HG03108 (cell line): ENCODE data around the gene FAM114A2.
A peak's percentile ranks its signal among the peaks of the same experiment; 100 is the strongest.
"Not testable (repeated sequence)": the region's sequence is repeated elsewhere in the genome, so short reads cannot be mapped to it uniquely, and the experiment has no call there.

ENCODE experiments used
- ATAC-seq: cut with Tn5 transposase; IDR thresholded peaks from one replicate; pipeline ENCODE4 v1.9.1; 2021; ENCODE audit warnings: moderate library complexity; ENCODE audit not compliant: unreplicated experiment

The FAM114A2 gene

GRCh38 chr5:154038707-154039457 is at the start of gene FAM114A2, which contains the start of gene MFAP3:
Gene FAM114A2, minus strand, starts transcription at chr5:154038910. Its CDS starts 3,957 bp downstream, at chr5:154034953.
Gene MFAP3, plus strand, starts transcription at chr5:154038967. Its CDS starts 10,756 bp downstream, at chr5:154049723.
- peak; percentile 96 for ATAC-seq

DNA sequence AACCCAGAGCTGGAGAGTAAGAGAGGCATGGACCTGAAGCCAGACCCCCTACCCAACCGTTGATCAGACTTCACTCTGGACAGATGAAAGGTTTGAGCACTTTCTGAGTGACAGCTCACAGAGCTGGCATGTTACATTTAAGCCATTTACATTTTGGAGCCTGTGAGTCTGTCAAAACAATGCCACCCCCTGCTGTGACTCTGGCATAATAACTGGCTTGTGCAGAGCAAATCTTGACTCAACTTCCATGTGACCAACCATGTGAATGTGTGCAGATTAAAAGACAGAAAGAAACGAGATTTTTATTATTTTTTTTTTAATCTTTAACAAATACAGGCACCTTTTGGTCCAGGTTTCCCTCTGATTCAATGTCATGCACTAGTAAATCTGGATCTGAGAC is 48.5 kb upstream of the FAM114A2 start:
- no peak for ATAC-seq

DNA sequence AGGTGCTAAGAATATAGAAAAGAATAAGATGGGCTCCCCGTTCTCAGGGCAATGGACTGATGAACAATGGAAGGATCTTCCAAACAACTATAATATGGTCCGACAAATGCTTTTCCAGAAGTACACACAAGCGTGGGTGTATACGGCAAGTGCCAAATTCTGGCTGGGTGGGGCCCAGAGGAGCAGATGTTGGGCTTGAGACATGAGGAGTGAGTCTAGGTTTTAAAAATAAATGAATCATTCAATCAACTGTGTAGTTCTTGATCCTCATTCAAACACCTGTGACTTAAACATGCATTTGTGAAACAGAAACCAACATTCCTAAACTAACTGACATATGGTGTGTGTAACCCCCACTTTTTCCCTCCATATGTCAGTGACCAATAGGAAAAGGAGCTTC is 47.9 kb upstream of the FAM114A2 start:
- ATAC-seq, result no peak

DNA sequence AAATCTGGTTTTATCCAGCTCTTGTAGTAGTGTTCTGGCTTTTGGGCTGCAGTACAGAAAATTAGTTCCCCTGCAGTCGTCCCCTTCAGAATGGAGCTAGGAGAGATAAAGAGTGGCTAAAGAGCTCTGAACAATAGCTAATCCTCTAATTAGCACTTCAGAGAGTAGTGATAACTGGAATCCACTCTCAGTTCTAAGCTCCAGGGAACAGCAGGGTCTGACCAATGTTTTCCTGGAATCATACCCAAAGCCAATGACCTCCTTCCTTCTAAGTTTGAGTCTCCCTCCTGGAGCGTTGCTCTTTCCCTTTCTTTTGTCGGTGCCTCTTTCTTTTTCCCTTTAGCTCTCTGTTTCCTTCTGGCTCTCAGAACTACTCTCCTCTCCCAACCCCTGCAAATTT is 47.4 kb upstream of the FAM114A2 start:
- ATAC-seq, result no peak

GRCh38 chr5:154084062-154084639 is 45.4 kb upstream of the FAM114A2 start:
- ATAC-seq, result no peak

GRCh38 chr5:154081246-154081645 is 42.5 kb upstream of the FAM114A2 start:
- no peak for ATAC-seq

DNA sequence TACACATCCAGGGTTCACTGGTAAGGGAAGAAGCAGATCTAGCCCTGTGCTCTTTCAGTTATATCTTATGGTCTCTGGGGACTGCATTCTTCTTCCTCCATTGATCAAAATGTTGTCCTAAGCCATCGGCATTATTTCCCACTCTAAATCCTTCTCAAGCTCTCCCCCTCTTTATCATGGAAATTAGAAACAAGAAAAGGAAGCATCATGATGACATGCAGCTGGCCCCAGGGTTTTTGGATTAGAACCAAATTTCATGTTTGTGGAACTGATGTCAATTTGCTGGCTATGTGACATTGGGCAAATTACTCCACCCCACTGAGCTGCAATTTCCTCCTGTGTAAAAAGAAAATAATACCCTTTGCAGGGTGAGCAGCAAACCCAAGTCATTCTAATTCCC is 39.6 kb upstream of the FAM114A2 start:
- ATAC-seq, result no peak

DNA sequence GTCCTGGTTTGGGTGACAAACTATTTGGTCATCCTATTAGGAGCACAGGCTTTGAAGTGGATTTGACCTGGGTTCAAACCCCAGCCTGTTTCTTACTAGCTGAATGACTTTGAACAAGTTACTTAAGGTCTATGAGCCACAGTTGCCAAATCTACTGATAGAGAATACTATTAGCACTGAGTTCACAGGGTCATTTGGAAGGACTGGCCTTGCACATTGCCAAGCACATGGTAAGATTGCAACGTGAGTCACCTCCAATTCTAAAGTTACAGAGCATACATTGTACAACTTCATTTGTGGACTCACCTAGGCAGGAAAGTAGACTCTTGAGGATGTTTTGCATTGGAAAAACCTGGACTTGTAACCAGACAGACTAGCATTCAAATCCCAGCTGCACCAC is 39.0 kb upstream of the FAM114A2 start:
- no peak for ATAC-seq

DNA sequence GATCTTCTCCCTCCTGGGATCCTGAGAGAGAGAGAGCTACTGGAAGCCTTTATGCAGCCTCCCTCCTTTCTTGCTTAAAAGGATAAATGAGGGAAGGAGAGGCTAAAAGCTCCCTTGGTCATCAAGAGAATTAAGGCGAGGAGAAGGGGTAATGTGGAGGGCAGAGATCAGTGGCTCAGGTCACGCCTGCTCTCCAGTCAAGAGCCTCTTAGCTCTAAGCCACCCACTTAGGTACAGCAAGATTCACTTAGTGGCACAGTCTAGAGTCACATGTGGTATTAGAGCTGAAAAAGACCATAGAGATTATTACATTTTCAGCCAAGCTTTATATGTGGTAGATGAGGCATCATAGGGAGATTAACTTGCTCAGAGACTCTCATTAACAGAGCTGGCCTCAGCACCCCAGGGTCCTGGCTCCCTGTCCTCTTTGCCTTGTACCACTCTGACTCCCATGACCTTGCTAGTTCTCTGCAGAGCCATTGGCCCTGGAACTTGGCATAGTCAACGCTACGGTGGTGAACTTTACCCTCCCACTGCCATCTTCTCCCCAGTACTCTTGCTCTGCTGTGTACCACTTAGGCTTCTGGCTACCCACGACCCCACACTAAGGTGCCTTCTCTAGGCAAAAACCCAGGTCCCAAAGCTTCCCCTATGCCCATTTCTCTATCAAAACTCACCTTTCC is 37.7 kb upstream of the FAM114A2 start:
- no peak for ATAC-seq

DNA sequence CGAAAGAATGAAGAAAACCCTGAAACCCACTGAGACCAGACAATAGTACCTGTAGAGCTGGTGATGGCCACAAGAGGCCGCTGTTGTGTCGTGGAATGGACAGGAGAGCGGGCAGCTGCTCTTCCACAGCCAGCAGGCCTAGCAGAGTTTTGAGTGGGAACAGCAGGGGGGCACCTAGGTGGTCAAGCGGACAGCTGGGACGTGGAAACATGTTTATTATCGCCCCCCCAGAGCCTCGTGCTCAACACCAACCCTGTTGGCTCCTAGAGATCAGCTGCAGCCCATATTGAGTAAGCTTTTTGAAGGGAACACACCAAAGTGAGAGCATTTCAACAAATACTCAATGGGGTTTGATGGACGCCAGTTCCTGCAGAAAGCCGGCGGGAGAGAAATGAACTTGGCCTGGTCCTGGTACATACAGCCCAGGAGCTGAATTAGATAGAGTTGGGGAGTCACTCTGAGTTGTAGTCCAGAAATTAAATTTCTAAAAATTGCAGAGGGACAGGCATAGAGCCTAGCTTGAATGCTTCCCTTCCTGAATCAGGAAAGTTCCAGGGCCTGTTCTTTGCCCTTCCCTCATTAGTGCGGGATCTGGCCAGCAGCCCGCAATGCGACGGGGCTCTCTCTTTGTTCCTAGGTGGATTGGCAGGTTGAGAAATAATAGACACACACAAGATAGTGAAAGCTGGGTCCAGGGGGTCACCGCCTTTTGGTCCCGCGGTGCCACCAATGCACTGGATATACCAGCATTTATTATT is 33.9 kb upstream of the FAM114A2 start:
- ATAC-seq, result peak; percentile 96

- ATAC-seq, result peak; percentile 6
These were observed 33.2 kb upstream of the FAM114A2 start for GRCh38 chr5:154071799-154072413.

DNA sequence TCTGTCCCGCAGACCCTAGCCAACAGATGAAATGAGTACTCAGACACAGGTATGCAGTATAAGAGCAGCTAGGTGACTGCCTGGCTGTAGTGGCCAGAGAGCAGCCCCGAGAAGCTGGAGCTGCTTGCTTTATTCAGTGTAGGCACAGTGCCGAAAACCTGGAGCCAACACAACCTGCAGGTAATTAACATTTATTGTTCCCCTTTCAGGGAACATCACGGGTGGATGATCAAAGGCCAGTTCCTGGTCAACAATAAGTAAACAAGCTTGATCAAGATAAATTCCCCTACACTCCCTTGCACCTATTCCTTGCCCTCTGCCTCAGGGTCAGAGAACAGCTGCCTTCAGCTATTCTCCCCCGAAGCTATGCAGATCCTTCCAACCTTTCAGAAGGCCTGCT is 31.1 kb upstream of the FAM114A2 start:
- not testable (repeated sequence) for ATAC-seq

GRCh38 chr5:154065971-154066370 is 27.3 kb upstream of the FAM114A2 start:
- ATAC-seq, result no peak

DNA sequence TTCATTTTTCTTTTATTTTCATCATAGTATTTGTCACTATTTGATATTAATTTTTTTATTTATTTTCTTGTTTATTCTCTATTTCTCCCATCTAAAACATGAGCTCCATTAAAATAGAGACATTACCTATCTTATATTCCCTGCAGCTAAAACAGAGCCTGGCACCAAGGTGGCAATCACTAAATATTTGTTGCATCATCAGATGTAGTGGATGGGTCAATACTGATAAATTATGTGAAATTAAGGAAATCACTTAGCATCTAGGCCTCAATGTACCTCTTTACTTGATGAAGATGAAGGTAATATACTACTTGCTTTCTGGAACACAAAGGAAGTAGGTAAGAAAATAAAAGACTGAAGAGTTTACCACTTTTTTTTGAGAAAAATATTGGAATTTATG is 24.7 kb upstream of the FAM114A2 start:
- no peak for ATAC-seq

DNA sequence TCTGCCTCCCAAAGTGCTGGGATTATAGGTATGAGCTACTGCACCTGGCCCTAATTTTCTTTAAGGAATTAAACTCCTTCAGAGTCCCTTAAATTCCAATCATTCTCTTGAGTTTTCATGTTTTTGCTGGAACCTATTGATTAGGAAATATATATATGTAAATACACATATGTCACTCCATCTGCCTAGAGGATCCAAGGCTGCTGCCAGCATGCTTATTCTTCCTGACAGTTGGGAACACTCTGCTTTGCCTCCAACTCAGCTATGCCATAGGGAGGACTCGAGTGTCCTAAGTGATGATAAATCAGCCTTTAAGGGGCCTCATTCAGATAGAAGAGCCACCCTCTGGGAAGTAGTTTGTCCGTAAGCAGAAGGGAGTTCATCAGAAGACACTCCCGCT is 21.9 kb upstream of the FAM114A2 start:
- no peak for ATAC-seq

DNA sequence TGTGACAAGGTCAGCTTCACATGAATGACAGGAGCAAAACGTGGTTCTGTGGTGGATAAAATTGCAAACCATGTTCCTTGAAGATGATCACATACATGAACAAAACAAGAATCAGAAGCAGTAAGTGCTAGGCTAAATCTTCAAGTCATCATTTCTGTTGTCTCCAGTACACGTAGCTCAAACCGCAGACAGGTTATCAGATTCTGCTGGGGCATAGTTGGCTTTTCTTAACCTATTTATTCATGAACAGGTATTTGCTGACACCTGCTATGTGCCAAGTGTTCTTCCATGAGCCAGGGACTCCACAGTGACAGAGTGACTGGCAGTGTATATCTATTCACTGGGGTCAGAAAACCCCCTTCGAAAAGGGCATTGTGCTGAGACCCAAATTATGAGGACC is 20.9 kb upstream of the FAM114A2 start:
- no peak for ATAC-seq

- peak; percentile 57 for ATAC-seq
These were observed 20.3 kb upstream of the FAM114A2 start for GRCh38 chr5:154059039-154059430.

DNA sequence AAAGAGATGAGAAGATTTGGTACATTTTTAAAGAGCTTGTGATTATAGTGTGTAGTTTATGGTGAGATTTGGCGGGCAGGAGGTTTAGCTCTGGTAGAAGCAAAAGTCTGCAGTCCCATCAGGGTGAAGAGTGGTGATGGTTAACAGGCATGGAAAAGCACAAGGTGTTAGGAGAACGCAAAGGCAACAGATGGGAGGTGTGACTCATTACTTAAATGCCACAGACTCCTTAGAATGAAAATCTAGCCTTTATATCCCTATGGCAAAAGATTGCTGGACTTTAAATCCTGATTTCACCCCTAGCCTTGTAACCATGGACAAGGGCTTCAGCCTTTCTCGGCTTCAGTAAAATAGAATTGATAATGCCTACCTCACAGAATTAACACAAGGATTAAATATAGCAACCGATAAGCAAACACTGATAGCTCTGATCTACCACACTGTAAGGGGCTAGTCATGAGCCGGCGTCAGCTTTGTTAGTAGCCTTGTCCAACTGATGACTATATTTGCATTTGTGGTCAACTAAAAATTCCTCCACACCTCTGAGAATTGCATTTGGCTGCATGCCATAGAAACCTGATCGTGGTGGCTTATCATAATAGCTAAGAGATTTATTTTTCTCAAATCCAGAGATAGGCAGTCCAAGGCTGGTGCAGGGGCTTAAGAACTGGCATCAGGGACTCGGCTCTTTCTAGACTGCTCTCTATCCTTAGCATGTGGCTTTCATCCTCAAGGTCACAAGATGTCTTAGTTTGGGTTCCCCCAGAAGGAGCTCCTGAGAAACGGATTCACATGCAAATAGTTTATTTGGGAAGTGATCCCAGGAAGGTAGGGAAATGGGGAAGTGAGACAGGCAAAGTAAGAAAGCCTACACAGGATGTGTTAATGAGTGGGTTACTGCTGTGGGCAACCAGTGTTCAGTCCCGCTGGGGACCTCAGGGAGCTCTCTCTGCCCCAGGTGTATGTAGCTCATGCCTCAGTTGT is 19.6 kb upstream of the FAM114A2 start:
- ATAC-seq, result peak; percentile 65

GRCh38 chr5:154055201-154055600 is 16.5 kb upstream of the FAM114A2 start:
- ATAC-seq, result no peak

- no peak for ATAC-seq
These were observed 14.8 kb upstream of the FAM114A2 start for GRCh38 chr5:154053468-154053867.
